Breast epithelium (tissue), 3 donors: ENCODE data around the gene TMEM115.

Experiments used
- POLR2A ChIP-seq: fragments of 450-650 bp; IDR thresholded peaks from one replicate; pipeline ENCODE4 v1.6.1; 2016; ENCODE audit warnings: antibody characterized with exemption, mild to moderate bottlenecking, moderate library complexity
- TF ChIP-seq, protein P1 (sequence below), 3 donors: fragments of 450-650 bp; IDR thresholded peaks; one replicate each; pipeline ENCODE4 v1.5.1; 2016 to 2017; ENCODE audit warnings: antibody characterized with exemption in 3 of 3, mild to moderate bottlenecking in 3 of 3, moderate library complexity in 3 of 3

DNA sequence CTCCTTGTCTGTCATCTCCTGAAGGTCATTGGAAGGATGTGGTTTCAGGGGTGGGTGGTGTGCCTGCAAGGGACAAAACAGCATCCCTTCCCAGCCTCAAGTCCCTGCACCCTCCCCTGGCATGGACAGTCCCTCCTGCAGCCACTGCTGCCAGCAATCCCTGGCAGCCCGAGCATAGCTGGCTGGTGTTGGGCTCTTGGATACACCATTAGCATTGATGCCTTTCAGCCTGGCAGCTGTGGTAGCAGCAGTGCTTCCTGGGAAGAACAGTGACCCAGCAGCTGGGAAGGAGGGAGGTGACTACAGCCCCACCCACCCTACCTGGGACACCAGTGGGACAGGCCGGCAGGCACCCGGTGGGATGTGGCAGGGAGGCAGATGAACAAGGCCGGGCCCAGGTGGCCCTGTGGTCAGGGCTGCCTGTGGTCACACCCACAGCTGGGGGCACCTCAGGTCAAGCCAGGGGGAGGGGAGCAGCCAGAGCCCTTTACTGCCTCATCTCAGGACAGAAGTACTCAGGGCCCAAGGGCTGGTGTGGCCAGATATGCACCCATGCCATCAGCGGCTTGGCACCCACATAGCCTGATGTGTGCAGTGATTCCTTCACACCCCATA lies 32.9 kb upstream of the TMEM115 start:
- TF ChIP-seq, protein P1, sequence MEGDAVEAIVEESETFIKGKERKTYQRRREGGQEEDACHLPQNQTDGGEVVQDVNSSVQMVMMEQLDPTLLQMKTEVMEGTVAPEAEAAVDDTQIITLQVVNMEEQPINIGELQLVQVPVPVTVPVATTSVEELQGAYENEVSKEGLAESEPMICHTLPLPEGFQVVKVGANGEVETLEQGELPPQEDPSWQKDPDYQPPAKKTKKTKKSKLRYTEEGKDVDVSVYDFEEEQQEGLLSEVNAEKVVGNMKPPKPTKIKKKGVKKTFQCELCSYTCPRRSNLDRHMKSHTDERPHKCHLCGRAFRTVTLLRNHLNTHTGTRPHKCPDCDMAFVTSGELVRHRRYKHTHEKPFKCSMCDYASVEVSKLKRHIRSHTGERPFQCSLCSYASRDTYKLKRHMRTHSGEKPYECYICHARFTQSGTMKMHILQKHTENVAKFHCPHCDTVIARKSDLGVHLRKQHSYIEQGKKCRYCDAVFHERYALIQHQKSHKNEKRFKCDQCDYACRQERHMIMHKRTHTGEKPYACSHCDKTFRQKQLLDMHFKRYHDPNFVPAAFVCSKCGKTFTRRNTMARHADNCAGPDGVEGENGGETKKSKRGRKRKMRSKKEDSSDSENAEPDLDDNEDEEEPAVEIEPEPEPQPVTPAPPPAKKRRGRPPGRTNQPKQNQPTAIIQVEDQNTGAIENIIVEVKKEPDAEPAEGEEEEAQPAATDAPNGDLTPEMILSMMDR (IDR thresholded peaks at IDR 0.05): no peak
- TF ChIP-seq POLR2A: no peak
